ENCODE results near the gene AAMP.
A peak's percentile ranks its signal among the peaks of the same experiment; 100 is the strongest.

AAMP gene

GRCh38 chr2:218272531-218273212 is 2.7 kb upstream of the AAMP start:
- Histone ChIP-seq H3K9ac (ENCODE audit: low read length) (no peak overlapping the region), H3K9me3 (ENCODE audit: low read length) (no peaks in the 10 kb centered on the region), H4K20me1 (ENCODE audit: insufficient read depth, low read length) (no peaks in the 10 kb centered on the region), H3K9me2 (ENCODE audit: low read depth, low read length) (no peaks in the 10 kb centered on the region), H3K4me2 (ENCODE audit: low read length) (peak overlapping the region; percentile 28; the same call in 1 of the 2 replicates), H3F3A (ENCODE audit: insufficient read depth, low read length) (no peaks in the 10 kb centered on the region), H3K27me3 (ENCODE audit: insufficient read depth, low read length) (no peaks in the 10 kb centered on the region), H3K27ac (ENCODE audit: low read depth, low read length, poor library complexity, severe bottlenecking) (no peak overlapping the region), H3K4me1 (ENCODE audit: insufficient read depth, low read length, severe bottlenecking) (peaks cover 30% of the 10 kb centered on the region), H3K4me3 (ENCODE audit: low read depth, low read length, poor library complexity, severe bottlenecking) (no peak overlapping the region), H3K79me2 (ENCODE audit: insufficient read depth, low read length) (0 out of 2 replicates have a peak, but pooled peaks cover 2% of the 10 kb centered on the region), H2AFZ (ENCODE audit: low read length) (no peak overlapping the region), H3K36me3 (ENCODE audit: insufficient read depth, low read length) (peaks cover 29% of the 10 kb centered on the region; the same call in 1 of the 2 replicates)
- TF ChIP-seq CTCF (IDR thresholded peaks at IDR 0.05; ENCODE audit: low read length): peak; percentile 92
- no peak for TF ChIP-seq EZH2 (IDR thresholded peaks at IDR 0.05; ENCODE audit: borderline replicate concordance, low read length)

- Histone ChIP-seq H2AFZ (ENCODE audit: low read length) (no peak overlapping the region), H3K4me1 (ENCODE audit: insufficient read depth, low read length, severe bottlenecking) (peaks cover 30% of the 10 kb centered on the region), H3K36me3 (ENCODE audit: insufficient read depth, low read length) (peaks cover 36% of the 10 kb centered on the region; the same call in 1 of the 2 replicates), H4K20me1 (ENCODE audit: insufficient read depth, low read length) (no peaks in the 10 kb centered on the region), H3K9me2 (ENCODE audit: low read depth, low read length) (no peaks in the 10 kb centered on the region), H3K9ac (ENCODE audit: low read length) (peak overlapping the region; percentile 87; the same call in 1 of the 2 replicates), H3K4me2 (ENCODE audit: low read length) (peak overlapping the region; percentile 80), H3K27ac (ENCODE audit: low read depth, low read length, poor library complexity, severe bottlenecking) (peak overlapping the region; percentile 17), H3K9me3 (ENCODE audit: low read length) (no peaks in the 10 kb centered on the region), H3F3A (ENCODE audit: insufficient read depth, low read length) (no peaks in the 10 kb centered on the region), H3K79me2 (ENCODE audit: insufficient read depth, low read length) (0 out of 2 replicates have a peak, but pooled peaks cover 2% of the 10 kb centered on the region), H3K4me3 (ENCODE audit: low read depth, low read length, poor library complexity, severe bottlenecking) (peak overlapping the region; percentile 87), H3K27me3 (ENCODE audit: insufficient read depth, low read length) (no peaks in the 10 kb centered on the region)
- no peak for TF ChIP-seq EZH2 (IDR thresholded peaks at IDR 0.05; ENCODE audit: borderline replicate concordance, low read length)
- TF ChIP-seq CTCF (IDR thresholded peaks at IDR 0.05; ENCODE audit: low read length): no peak
Observed at GRCh38 chr2:218271865-218272530, 2.1 kb upstream of the AAMP start.

GRCh38 chr2:218271487-218271797 is 1.5 kb upstream of the AAMP start:
- H3F3A ChIP-seq (ENCODE audit: insufficient read depth, low read length): no peaks in the 10 kb centered on the region
- 0 out of 2 replicates have a peak, but pooled peaks cover 2% of the 10 kb centered on the region for H3K79me2 ChIP-seq (ENCODE audit: insufficient read depth, low read length)
- no peaks in the 10 kb centered on the region for H4K20me1 ChIP-seq (ENCODE audit: insufficient read depth, low read length)
- no peaks in the 10 kb centered on the region for H3K9me2 ChIP-seq (ENCODE audit: low read depth, low read length)
- no peak overlapping the region for H2AFZ ChIP-seq (ENCODE audit: low read length)
- peak overlapping the region; percentile 87 for H3K4me3 ChIP-seq (ENCODE audit: low read depth, low read length, poor library complexity, severe bottlenecking)
- H3K9ac ChIP-seq (ENCODE audit: low read length): peak overlapping the region; percentile 87
- TF ChIP-seq CTCF (IDR thresholded peaks at IDR 0.05; ENCODE audit: low read length): no peak
- TF ChIP-seq EZH2 (IDR thresholded peaks at IDR 0.05; ENCODE audit: borderline replicate concordance, low read length): no peak
- H3K27ac ChIP-seq (ENCODE audit: low read depth, low read length, poor library complexity, severe bottlenecking): peak overlapping the region; percentile 17
- no peaks in the 10 kb centered on the region for H3K27me3 ChIP-seq (ENCODE audit: insufficient read depth, low read length)
- H3K36me3 ChIP-seq (ENCODE audit: insufficient read depth, low read length): peaks cover 41% of the 10 kb centered on the region; the same call in 1 of the 2 replicates
- peak overlapping the region; percentile 80 for H3K4me2 ChIP-seq (ENCODE audit: low read length)
- peaks cover 30% of the 10 kb centered on the region for H3K4me1 ChIP-seq (ENCODE audit: insufficient read depth, low read length, severe bottlenecking)
- no peaks in the 10 kb centered on the region for H3K9me3 ChIP-seq (ENCODE audit: low read length)
